DMS53 (cell line): ENCODE data around the gene SLCO3A1.
A peak's percentile ranks its signal among the peaks of the same experiment; 100 is the strongest.
"Not testable (repeated sequence)": the region's sequence is repeated elsewhere in the genome, so short reads cannot be mapped to it uniquely, and the experiment has no call there.

Experiments used
- DNase-seq: peaks from one replicate; lab custom pipeline; 2025; lab: John Stamatoyannopoulos, UW

Gene SLCO3A1

DNA sequence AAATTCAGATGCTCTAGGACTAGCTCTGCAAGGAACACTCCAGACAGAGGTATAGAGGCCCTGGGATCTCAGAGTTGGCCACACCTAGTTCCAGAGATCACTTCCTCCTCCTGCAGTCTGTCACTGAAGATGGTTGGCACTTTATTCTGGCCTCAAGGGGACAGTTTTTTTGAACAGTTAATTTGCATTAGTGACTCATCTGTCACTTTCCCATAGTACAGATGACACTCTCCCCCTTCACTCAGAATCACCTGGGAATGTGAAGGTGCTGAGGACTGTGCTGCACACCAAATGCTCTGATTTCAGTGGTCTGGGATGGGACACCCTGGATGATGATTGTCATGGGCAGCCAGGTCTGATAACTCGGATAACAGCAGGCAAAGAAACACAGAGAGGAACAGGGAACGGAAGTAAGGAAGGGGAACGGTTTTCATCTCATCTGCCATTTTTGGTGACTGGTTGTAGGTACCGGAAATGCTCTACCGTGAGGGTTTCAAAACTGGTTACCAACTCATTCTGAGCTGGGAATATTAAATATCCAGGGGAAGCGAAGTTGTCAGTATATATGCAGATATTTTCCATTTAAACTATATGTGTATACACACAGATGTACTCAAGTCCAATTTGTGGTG is 307.6 kb downstream of the SLCO3A1 start:
- DNase-seq = peak; percentile 38

GRCh38 chr15:92162657-92163056 is 309.1 kb downstream of the SLCO3A1 start:
- no peak for DNase-seq

- no peak for DNase-seq
Observed at GRCh38 chr15:92163641-92164040, 310.1 kb downstream of the SLCO3A1 start.

- no peak for DNase-seq
Observed at GRCh38 chr15:92164327-92165000, 311.0 kb downstream of the SLCO3A1 start.

GRCh38 chr15:92165001-92165346 is 311.5 kb downstream of the SLCO3A1 start:
- DNase-seq = no peak

DNA sequence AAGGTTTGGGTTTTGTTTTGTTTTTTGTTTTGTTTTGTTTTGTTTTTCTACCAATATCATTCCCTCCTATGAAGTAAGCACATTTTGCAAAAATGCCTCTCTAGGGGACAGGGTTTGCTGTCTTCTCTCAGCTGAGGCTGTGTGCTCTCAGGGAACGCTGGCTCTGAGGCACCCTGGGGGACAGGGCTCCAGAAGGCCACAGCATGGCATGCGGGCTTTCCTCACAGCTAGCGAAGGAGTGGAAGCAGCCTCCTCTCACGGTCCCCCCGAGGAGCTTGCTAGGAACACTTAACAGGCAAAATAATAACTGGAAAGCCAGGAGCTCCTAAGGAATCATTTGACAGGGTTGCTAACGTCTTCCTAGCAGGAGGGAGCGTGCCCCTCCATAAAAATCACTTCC is 312.5 kb downstream of the SLCO3A1 start:
- no peak for DNase-seq

- DNase-seq = no peak
Observed at GRCh38 chr15:92166751-92167405, 313.4 kb downstream of the SLCO3A1 start.

- DNase-seq = no peak
Observed at GRCh38 chr15:92167451-92167850, 313.9 kb downstream of the SLCO3A1 start.

DNA sequence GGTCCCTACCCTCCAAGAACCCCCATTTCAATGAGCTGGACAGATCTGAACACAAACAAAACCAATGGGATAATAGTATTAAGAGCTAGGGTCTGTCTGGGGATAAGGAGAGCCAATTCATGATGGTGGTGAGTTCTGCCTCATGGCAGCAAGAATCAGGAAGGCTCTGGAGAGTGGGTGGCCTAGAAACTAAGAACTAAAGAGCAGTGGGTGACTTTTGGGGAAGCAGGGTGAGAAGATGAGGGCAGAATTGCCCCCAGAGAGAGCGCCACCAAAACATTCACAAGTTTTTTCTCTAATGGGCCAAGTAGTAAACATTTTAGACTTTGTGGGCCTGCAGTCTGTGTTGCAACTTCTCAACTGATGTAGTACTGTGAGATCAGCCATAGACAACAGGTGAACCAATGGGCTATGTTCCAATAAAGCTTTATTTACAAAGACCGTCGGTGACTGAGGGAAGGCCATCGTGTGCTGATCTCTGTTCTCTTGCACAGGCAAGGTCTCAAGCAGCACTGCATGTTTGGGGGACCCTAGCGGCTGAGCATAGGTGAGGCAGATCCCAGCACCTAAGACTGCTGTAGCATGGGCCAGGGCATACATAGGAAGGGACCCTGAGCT is 314.7 kb downstream of the SLCO3A1 start:
- DNase-seq = no peak

- no peak for DNase-seq
Observed at GRCh38 chr15:92170897-92171296, 317.4 kb downstream of the SLCO3A1 start.

GRCh38 chr15:92178911-92179310 is 325.4 kb downstream of the SLCO3A1 start:
- DNase-seq = no peak

DNA sequence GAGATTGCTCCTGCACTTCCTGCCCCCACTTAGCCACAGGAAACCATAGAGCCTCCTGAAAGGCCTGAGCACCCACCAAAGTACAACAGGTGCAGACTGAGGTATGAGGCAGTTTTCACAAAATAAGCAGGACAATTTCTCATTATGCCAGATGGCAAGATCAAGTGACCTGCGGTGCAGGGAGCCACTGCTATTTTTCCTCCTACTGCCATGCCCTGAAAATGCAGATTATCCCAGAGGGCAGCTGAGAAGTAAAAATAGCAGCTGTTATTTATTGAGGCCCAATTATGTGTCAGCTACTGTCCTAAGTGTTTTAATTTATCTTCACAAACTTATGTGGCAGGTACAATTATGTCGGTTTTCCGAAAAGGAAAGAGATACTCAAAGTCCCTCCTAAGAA is 330.6 kb downstream of the SLCO3A1 start:
- DNase-seq = no peak

- no peak for DNase-seq
Observed at GRCh38 chr15:92184679-92185230, 331.2 kb downstream of the SLCO3A1 start.

- no peak for DNase-seq
Observed at GRCh38 chr15:92187975-92188374, 334.5 kb downstream of the SLCO3A1 start.

- DNase-seq = no peak
Observed at GRCh38 chr15:92189166-92189565, 335.7 kb downstream of the SLCO3A1 start.

DNA sequence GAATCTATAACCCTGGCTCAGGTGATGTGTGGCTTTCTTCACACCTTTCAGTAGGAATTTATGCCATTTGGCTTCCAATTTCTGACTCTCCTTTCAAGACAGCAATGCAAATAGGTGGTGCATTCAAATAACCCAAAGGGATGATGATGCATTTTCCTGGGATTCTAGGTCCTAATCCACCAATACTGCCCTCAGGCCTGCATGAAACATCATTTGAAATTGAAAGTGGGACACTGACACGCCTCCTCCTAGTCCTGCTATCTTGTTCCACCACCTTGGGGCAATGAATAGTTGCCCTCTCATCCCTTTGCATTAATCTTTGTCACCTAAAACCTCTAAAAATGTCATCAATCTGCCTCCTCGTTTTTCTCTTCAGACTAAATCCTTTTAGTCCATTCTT is 341.7 kb downstream of the SLCO3A1 start:
- no peak for DNase-seq

DNA sequence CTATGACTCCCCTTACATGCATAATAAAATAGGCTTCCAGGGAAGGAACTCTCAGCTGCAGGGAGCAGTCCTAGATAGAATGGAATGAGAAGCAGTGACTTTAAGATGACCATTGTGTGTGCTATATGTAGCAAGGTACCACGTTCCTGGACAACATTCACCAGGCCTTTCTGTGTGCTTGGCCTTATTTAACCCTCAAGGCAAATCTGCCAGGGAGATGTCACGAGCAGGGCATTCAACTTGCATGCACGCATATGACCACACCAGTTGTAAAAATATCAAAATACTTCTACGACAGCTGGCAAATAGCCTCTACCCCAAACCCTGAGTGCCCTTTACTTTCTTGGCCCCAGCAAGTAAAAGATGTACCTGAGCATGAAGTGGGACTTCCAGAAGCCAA is 342.8 kb downstream of the SLCO3A1 start:
- DNase-seq = no peak

DNA sequence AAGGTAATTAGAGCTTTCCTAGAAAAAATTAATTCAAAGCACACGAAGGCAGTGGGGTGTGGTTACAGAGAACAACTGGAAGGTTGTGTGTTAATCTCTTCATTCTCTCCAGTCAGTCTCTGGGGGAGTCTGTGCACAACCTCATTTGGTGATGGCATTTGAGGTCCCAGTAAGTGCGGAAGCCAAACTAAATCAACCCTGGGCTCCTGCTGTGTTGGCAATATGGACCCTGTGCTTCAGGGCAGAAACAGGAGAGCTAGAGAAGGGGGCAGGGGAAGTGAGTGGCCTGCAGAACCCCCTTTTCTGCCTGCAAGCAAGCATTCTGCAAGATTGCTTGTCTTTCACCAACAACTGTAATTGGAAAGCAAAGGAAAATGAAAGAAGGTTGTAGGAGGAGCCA is 344.2 kb downstream of the SLCO3A1 start:
- DNase-seq = no peak

- no peak for DNase-seq
Observed at GRCh38 chr15:92200891-92201290, 347.4 kb downstream of the SLCO3A1 start.

DNA sequence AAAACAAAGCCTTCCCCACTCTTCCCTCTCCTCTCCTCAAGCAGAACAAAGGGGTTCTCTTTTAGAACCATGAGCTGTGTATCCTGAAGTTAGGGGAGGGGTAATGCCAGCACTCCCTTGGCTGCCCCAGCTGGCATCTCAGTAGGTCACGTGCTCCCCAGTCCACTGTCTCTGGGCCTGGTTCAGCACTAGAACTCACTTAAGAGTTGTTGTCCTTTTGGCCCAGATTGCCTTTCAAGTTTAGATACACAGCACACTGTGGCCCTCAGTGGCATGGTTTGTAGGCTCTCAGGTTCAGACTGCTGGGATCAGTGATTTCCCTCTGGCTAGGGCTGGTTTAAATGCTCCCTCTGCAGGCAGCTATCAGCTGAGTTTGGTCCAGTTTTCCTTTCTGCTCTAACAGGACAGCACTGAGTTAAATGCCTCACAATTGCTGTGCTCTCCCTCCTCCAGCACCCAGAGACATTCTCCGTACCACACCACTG is 351.8 kb downstream of the SLCO3A1 start:
- DNase-seq = no peak

DNA sequence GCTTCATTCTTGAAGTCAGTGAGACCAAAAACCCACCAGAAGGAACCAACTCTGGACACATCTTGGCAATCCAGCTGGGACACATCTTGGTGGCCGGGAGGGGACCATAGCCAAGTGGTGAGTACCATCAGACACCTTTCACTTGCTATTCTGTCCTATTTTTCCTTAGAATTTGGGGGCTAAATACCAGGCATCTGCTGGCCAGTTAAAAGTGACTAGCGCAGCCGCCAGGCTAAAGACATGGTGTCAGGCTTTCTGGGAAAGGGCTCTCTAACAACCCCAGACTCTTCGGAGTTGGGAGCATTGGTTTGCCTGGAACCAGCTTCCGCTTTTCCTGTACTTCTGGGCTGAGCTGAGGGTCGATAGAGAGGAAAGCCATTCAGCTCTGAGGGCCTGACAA is 354.1 kb downstream of the SLCO3A1 start:
- not testable (repeated sequence) for DNase-seq
